OCI-LY3 (cell line): ENCODE results near the gene HOXD8.
A peak's percentile ranks its signal among the peaks of the same experiment; 100 is the strongest.

Source experiments
- H2AFZ ChIP-seq: fragments of 200-600, 300-600 bp; shearing (Covaris generic); 2 replicates; pipeline ENCODE4 v1.6.0; 2014; ENCODE audit warnings: antibody characterized with exemption, low read depth, low read length
- H3K27ac ChIP-seq: fragments of 200-600, 300-600 bp; sonication (generic); 2 replicates; pipeline ENCODE4 v1.5.1; 2014; ENCODE audit warnings: mild to moderate bottlenecking, low read length, moderate library complexity, mixed read lengths
- H3K27me3 ChIP-seq: fragments of 200-600, 300-600 bp; sonication (generic); 2 replicates; pipeline ENCODE4 v1.6.1; 2014; ENCODE audit warnings: low read depth, low read length, mixed read lengths
- H3K36me3 ChIP-seq: fragments of 200-600, 300-600 bp; sonication (generic); replicated peaks from 2 replicates; pipeline ENCODE3; 2014; ENCODE audit warnings: low read depth, low read length, mixed read lengths
- H3K4me1 ChIP-seq: fragments of 300-600, 200-600 bp; sonication (generic); 2 replicates; pipeline ENCODE4 v1.6.1; 2014; ENCODE audit warnings: low read length, mixed read lengths
- H3K4me2 ChIP-seq: fragments of 200-600, 300-600 bp; sonication (generic); 2 replicates; pipeline ENCODE4 v1.6.1; 2014; ENCODE audit warnings: low read length, mixed read lengths
- H3K4me3 ChIP-seq: fragments of 300-600, 200-600 bp; sonication (generic); 2 replicates; pipeline ENCODE4 v1.5.1; 2014; ENCODE audit warnings: antibody characterized with exemption, mild to moderate bottlenecking, low read length, moderate library complexity
- H3K79me2 ChIP-seq: fragments of 300-600, 200-600 bp; shearing (Covaris generic); 2 replicates; pipeline ENCODE4 v1.6.1; 2014; ENCODE audit warnings: mild to moderate bottlenecking, low read length, mixed read lengths
- H3K9ac ChIP-seq: fragments of 300-600, 200-600 bp; shearing (Covaris generic); 2 replicates; pipeline ENCODE4 v1.6.0; 2014; ENCODE audit warnings: mild to moderate bottlenecking, low read length, moderate library complexity
- H3K9me3 ChIP-seq: fragments of 200-600, 300-600 bp; shearing (Covaris generic); 2 replicates; pipeline ENCODE4 v1.6.1; 2014; ENCODE audit warnings: low read length, mixed read lengths; ENCODE audit not compliant: insufficient read depth
- H4K20me1 ChIP-seq: fragments of 200-600, 300-600 bp; sonication (generic); 2 replicates; pipeline ENCODE4 v1.6.1; 2016; ENCODE audit warnings: low read length, mixed read lengths; ENCODE audit not compliant: insufficient read depth
- CTCF ChIP-seq: fragments of 200-600, 300-600 bp; sonication (generic); IDR thresholded peaks from 2 replicates; pipeline ENCODE4 v1.5.1; 2014; ENCODE audit warnings: antibody characterized with exemption, low read length, low read depth
- EZH2phosphoT487 ChIP-seq: fragments of 200-600 bp; shearing (Covaris generic); IDR thresholded peaks from 2 replicates; pipeline ENCODE4 v1.6.1; 2018; ENCODE audit warnings: antibody characterized with exemption, mixed run types, low read depth

HOXD8 gene

DNA sequence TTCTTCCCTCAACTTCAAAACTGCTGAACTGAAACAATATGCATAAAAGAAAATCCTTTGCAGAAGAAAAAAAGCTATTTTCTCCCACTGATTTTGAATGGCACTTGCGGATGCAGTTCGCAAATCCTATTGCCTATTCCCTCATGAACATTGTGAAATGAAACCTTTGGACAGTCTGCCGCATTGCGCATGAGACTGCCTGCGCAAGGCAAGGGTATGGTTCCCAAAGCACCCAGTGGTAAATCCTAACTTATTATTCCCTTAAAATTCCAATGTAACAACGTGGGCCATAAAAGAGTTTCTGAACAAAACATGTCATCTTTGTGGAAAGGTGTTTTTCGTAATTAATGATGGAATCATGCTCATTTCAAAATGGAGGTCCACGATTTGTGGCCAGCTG lies 8.4 kb downstream of the HOXD8 start:
- Histone ChIP-seq H3K9ac (no peak overlapping the region), H3K79me2 (no peaks in the 10 kb centered on the region), H3K4me2 (no peak overlapping the region), H3K27ac (no peak overlapping the region), H3K4me3 (no peak overlapping the region), H3K27me3 (no peaks in the 10 kb centered on the region), H3K9me3 (no peaks in the 10 kb centered on the region), H2AFZ (no peak overlapping the region), H3K4me1 (0 out of 2 replicates have a peak, but pooled peaks cover 5% of the 10 kb centered on the region), H3K36me3 (no peaks in the 10 kb centered on the region), H4K20me1 (no peaks in the 10 kb centered on the region)
- no peak for TF ChIP-seq EZH2phosphoT487
- no peak for TF ChIP-seq CTCF

DNA sequence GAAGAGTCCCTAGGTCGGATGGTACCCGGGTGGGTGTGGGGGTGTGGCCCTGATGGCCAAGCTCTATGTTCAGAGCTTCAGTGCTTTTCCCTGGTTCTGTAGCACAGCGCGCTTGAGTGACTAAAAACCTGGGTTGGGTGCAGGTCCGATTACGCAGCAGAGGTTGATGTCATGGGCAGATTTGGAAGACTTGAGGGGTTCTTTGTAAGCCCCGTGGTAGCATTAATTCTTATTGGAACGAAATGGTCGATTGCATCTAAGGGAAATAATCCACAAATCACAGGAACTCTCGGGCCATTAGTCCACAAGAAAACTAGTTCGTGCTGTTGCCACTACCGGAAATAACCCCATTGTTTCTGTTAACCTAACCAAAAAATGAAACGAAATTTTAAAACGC lies 9.0 kb downstream of the HOXD8 start:
- Histone ChIP-seq H3K4me2 (no peak overlapping the region), H3K4me1 (0 out of 2 replicates have a peak, but pooled peaks cover 5% of the 10 kb centered on the region), H3K79me2 (no peaks in the 10 kb centered on the region), H4K20me1 (no peaks in the 10 kb centered on the region), H3K9me3 (no peaks in the 10 kb centered on the region), H3K36me3 (no peaks in the 10 kb centered on the region), H2AFZ (no peak overlapping the region), H3K27me3 (no peaks in the 10 kb centered on the region), H3K9ac (no peak overlapping the region), H3K27ac (no peak overlapping the region), H3K4me3 (no peak overlapping the region)
- no peak for TF ChIP-seq EZH2phosphoT487
- TF ChIP-seq CTCF = no peak

DNA sequence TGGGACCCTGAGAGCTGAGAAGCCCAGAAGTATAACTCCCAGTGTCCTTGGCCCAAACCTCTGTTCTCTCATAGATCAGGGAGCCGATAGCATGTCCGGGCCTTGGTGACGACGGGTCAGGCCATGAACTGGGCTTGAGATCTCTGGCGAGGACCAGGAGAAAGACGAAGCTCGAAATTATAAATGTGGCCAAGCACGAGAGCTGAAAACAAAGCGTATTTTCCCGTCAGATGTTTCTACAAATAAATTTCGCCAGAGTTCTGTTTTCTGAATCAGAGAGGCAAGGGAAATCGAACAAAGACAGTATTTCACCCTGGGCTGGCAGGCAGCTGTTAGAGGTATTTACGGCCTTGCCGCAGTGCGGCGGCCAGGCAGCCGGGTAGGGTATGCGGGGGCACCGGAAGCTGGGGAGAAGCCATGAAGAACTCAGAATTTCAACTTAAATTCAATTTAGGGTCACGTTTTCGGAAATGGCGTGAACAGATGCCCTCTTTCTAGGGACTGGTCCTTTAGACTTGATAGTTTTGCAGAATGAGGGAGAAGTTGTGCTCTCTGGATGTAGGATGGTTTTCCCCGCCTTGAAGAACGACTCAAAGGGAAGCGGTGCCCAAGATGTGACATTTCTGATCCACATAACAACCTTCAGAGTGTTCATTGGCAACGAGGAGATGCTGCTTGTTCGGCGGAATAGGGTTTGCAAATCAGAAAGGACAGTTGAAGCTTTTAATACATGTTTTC lies 9.6 kb downstream of the HOXD8 start:
- H2AFZ ChIP-seq = no peak overlapping the region
- H3K27ac ChIP-seq = no peak overlapping the region
- H3K79me2 ChIP-seq = no peaks in the 10 kb centered on the region
- H3K4me3 ChIP-seq = no peak overlapping the region
- 0 out of 2 replicates have a peak, but pooled peaks cover 5% of the 10 kb centered on the region for H3K4me1 ChIP-seq
- no peak overlapping the region for H3K4me2 ChIP-seq
- H3K27me3 ChIP-seq = no peaks in the 10 kb centered on the region
- H3K9ac ChIP-seq = no peak overlapping the region
- no peaks in the 10 kb centered on the region for H4K20me1 ChIP-seq
- no peak for TF ChIP-seq CTCF
- TF ChIP-seq EZH2phosphoT487 = no peak
- no peaks in the 10 kb centered on the region for H3K36me3 ChIP-seq
- no peaks in the 10 kb centered on the region for H3K9me3 ChIP-seq

- no peaks in the 10 kb centered on the region for H4K20me1 ChIP-seq
- peak overlapping the region; percentile 60 for H3K9ac ChIP-seq
- no peak for TF ChIP-seq EZH2phosphoT487
- no peak for TF ChIP-seq CTCF
- peak overlapping the region; percentile 64 for H2AFZ ChIP-seq
- H3K4me1 ChIP-seq = 0 out of 2 replicates have a peak, but pooled peaks cover 5% of the 10 kb centered on the region
- H3K27ac ChIP-seq = no peak overlapping the region
- H3K36me3 ChIP-seq = no peaks in the 10 kb centered on the region
- H3K9me3 ChIP-seq = no peaks in the 10 kb centered on the region
- H3K79me2 ChIP-seq = no peaks in the 10 kb centered on the region
- peak overlapping the region; percentile 75 for H3K4me2 ChIP-seq
- no peaks in the 10 kb centered on the region for H3K27me3 ChIP-seq
- H3K4me3 ChIP-seq = peak overlapping the region; percentile 75
Measured at GRCh38 chr2:176139661-176140512, 10.4 kb downstream of the HOXD8 start.
